Measurements from ENCODE around the gene PNMA8A. TPM values are rescaled to one million over a fixed set of nuclear protein-coding genes. Genes with fewer than 3 reads are reported as not detected.

Gene PNMA8A
- total and polyA plus RNA-seq, 2 of the 13 experiments (the other 11 are each of a cell fraction or from before 2014, with no cell fraction given), result 0.13 to 0.51 TPM

DNA sequence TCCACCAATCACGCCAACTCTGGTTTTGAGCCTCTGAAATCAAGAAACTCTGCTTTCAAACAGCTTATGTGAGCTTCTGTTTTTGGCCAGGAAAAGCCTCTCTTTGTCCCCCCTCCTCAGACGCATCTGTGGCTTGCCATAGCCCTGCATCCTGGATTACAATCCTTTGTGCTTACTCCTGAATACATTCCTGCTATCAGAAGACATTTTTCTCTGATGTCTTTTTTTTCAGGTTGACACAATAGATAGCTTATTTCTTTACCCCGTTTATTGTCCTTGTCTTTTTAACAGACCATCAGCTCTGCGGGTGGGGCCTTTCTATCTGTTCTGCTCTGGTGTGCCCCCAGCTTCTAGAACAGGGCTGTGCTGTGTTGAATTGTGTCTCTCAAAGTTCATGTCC is 13.3 kb upstream of the PNMA8A start:
- no peak for ATAC-seq
- H2AFZ ChIP-seq (ENCODE audit: low read length), result no peak overlapping the region
- in situ Hi-C loops (cut with HindIII; ENCODE audit: extremely low pct_ligation_motif_present, low pct_unique_long_range_greater_than_20kb) (loop anchor here (5.0 kb wide), 2 partner anchors 82 to 187 kb away; partner anchors contain the start of gene HIF3A), intact Hi-C loops (cut with micrococcal nuclease; ENCODE audit: unreplicated experiment) (no loop called here)
- 60% methylated on average over 4 of the region's 4 CpGs for WGBS (ENCODE audit: low lambda C conversion rate)
- H3K79me2 ChIP-seq (ENCODE audit: insufficient read depth, low read length), result no peaks in the 10 kb centered on the region
- DNase-seq (ENCODE audit: low spot score), result no peak
- no peaks in the 10 kb centered on the region for H3K9me3 ChIP-seq (ENCODE audit: low read length)
- H3K4me2 ChIP-seq (ENCODE audit: low read depth, low read length), result no peak overlapping the region
- no TSS peak for BruUV-seq (replicated peaks)
- peaks cover 0 to 24% of the 10 kb centered on the region in 2 experiments; a peak in 4 of 5 replicates for H3K27me3 ChIP-seq (ENCODE audit: control insufficient read depth in 1 of 2, insufficient read depth in 2 of 2, low read length in 2 of 2)
- CTCF ChIA-PET (ENCODE audit: low intra/inter-chr PET ratio, low total read pairs), result no interaction called here
- no peak overlapping the region for H3K4me3 ChIP-seq (replicated peaks in 1 of 3; ENCODE audit: insufficient read depth in 1 of 3, low read depth in 2 of 3, low read length in 3 of 3)
- POLR2A ChIA-PET, result no interaction called here
- no peak for FAIRE-seq
- peaks cover 15% of the 10 kb centered on the region; the same call in 1 of the 2 replicates for H3K4me1 ChIP-seq (ENCODE audit: insufficient read depth, low read length)
- no peaks in the 10 kb centered on the region for H4K20me1 ChIP-seq (ENCODE audit: insufficient read depth, low read length)
- H3K36me3 ChIP-seq (replicated peaks in 1 of 2; ENCODE audit: control insufficient read depth in 1 of 2, insufficient read depth in 2 of 2, low read length in 2 of 2), result no peaks in the 10 kb centered on the region
- no peak overlapping the region for H3K9ac ChIP-seq (ENCODE audit: insufficient read depth, low read depth, low read length)
- H3K27ac ChIP-seq (ENCODE audit: extremely low read length, insufficient read depth, low read length), result no peak overlapping the region
- TF ChIP-seq ZNF337 (CRISPR knock-in tag; IDR thresholded peaks at IDR 0.05; ENCODE audit: borderline replicate concordance, low read depth) (no peak), ZNF83 (CRISPR knock-in tag; IDR thresholded peaks at IDR 0.05; ENCODE audit: borderline replicate concordance) (no peak), ZMYM2 (CRISPR knock-in tag; IDR thresholded peaks at IDR 0.05) (no peak)
- TF ChIP-seq, protein P1, sequence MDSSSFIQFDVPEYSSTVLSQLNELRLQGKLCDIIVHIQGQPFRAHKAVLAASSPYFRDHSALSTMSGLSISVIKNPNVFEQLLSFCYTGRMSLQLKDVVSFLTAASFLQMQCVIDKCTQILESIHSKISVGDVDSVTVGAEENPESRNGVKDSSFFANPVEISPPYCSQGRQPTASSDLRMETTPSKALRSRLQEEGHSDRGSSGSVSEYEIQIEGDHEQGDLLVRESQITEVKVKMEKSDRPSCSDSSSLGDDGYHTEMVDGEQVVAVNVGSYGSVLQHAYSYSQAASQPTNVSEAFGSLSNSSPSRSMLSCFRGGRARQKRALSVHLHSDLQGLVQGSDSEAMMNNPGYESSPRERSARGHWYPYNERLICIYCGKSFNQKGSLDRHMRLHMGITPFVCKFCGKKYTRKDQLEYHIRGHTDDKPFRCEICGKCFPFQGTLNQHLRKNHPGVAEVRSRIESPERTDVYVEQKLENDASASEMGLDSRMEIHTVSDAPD (CRISPR knock-in tag; IDR thresholded peaks at IDR 0.05), result no peak

DNA sequence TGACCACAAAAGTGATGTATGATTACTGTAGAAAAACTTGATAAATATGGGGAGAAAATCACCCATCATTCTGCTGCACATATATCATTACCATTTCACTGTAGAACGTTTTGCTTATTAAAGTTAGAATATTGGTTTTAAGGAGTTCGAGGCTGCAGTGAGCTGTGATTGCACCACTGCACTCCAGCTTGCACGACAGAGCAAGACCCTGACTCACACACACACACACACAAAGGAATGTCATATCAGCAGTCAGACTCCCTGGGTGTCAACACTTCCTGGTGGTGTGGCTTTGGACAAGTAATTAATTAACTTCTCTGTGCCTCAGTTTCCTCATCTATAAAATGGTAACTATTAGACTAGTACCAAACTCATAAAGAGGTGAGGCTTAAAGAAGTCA is 11.3 kb upstream of the PNMA8A start:
- Histone ChIP-seq H3K4me1 (ENCODE audit: insufficient read depth, low read length) (peaks cover 5% of the 10 kb centered on the region; the same call in 1 of the 2 replicates), H3K9ac (ENCODE audit: insufficient read depth, low read depth, low read length) (no peak overlapping the region), H3K36me3 (replicated peaks in 1 of 2; ENCODE audit: control insufficient read depth in 1 of 2, insufficient read depth in 2 of 2, low read length in 2 of 2) (no peaks in the 10 kb centered on the region), H3K27ac (ENCODE audit: extremely low read length, insufficient read depth, low read length) (no peak overlapping the region), H3K4me2 (ENCODE audit: low read depth, low read length) (no peak overlapping the region), H3K9me3 (ENCODE audit: low read length) (no peaks in the 10 kb centered on the region), H3K79me2 (ENCODE audit: insufficient read depth, low read length) (no peaks in the 10 kb centered on the region), H2AFZ (ENCODE audit: low read length) (no peak overlapping the region), H4K20me1 (ENCODE audit: insufficient read depth, low read length) (no peaks in the 10 kb centered on the region), H3K27me3 (ENCODE audit: control insufficient read depth in 1 of 2, insufficient read depth in 2 of 2, low read length in 2 of 2) (peaks cover 0 to 9% of the 10 kb centered on the region in 2 experiments; a peak in 2 of 5 replicates), H3K4me3 (replicated peaks in 1 of 3; ENCODE audit: insufficient read depth in 1 of 3, low read depth in 2 of 3, low read length in 3 of 3) (no peak overlapping the region)
- intact Hi-C loops (cut with micrococcal nuclease; ENCODE audit: unreplicated experiment), result no loop called here
- ChIA-PET CTCF (ENCODE audit: low intra/inter-chr PET ratio, low total read pairs) (no interaction called here), POLR2A (no interaction called here)
- ATAC-seq, result no peak
- BruUV-seq (replicated peaks), result no TSS peak
- no peak for TF ChIP-seq GZF1 (CRISPR knock-in tag; IDR thresholded peaks at IDR 0.05)
- TF ChIP-seq SATB2 (CRISPR knock-in tag; IDR thresholded peaks at IDR 0.05), result no peak
- TF ChIP-seq MAFG (CRISPR knock-in tag; IDR thresholded peaks at IDR 0.05), result no peak
- TF ChIP-seq NFKB2 (CRISPR knock-in tag; IDR thresholded peaks at IDR 0.05; ENCODE audit: borderline replicate concordance), result no peak
- TF ChIP-seq TAF15 (IDR thresholded peaks at IDR 0.05; ENCODE audit: low read depth, low read length, poor library complexity, severe bottlenecking), result no peak
- TF ChIP-seq ZNF713 (CRISPR knock-in tag; IDR thresholded peaks at IDR 0.05), result no peak
- TF ChIP-seq, protein P2, sequence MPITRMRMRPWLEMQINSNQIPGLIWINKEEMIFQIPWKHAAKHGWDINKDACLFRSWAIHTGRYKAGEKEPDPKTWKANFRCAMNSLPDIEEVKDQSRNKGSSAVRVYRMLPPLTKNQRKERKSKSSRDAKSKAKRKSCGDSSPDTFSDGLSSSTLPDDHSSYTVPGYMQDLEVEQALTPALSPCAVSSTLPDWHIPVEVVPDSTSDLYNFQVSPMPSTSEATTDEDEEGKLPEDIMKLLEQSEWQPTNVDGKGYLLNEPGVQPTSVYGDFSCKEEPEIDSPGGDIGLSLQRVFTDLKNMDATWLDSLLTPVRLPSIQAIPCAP (CRISPR knock-in tag; IDR thresholded peaks at IDR 0.05; ENCODE audit: low read depth), result no peak
- in situ Hi-C loops (cut with HindIII; ENCODE audit: extremely low pct_ligation_motif_present, low pct_unique_long_range_greater_than_20kb), result no loop called here
- 5% methylated on average over 3 of the region's 3 CpGs for WGBS (ENCODE audit: low lambda C conversion rate)
- FAIRE-seq, result no peak
- DNase-seq (ENCODE audit: low spot score), result no peak

Data from HepG2 (cell line).